Measurements from ENCODE around the gene PIM1. TPM values are rescaled to one million over a fixed set of nuclear protein-coding genes. Genes with fewer than 3 reads are reported as not detected.

The PIM1 gene
- total and polyA plus RNA-seq, 9 of the 15 experiments (the other 6 are each of a cell fraction or from before 2014, with no cell fraction given) = 19.0 to 789 (median 212) TPM

- no peak for TF ChIP-seq TCF7 (IDR thresholded peaks at IDR 0.05; ENCODE audit: borderline replicate concordance)
- TF ChIP-seq ILF3 (IDR thresholded peaks at IDR 0.05; ENCODE audit: borderline replicate concordance) = no peak
- TF ChIP-seq FOS (IDR thresholded peaks at IDR 0.05; ENCODE audit: extremely low read depth, insufficient read length) = no peak
- no peak for TF ChIP-seq ZC3H11A (IDR thresholded peaks at IDR 0.05; ENCODE audit: low read depth, low read length)
- TF ChIP-seq MBD1 (CRISPR knock-in tag; IDR thresholded peaks at IDR 0.05) = no peak
- TF ChIP-seq MED1 (CRISPR knock-in tag; IDR thresholded peaks at IDR 0.05; ENCODE audit: borderline replicate concordance) = no peak
- TF ChIP-seq POLR2AphosphoS5 (IDR thresholded peaks at IDR 0.05; ENCODE audit: control insufficient read depth, insufficient read depth, low read depth, low read length) = no peak
- no peak for TF ChIP-seq BCL6 (CRISPR knock-in tag; IDR thresholded peaks at IDR 0.05)
- TF ChIP-seq ZNF24 (IDR thresholded peaks at IDR 0.05) = no peak
- no peak for TF ChIP-seq FOXK1 (CRISPR knock-in tag; IDR thresholded peaks at IDR 0.05; ENCODE audit: borderline replicate concordance)
- no peak for TF ChIP-seq SLC30A9 (CRISPR knock-in tag; IDR thresholded peaks at IDR 0.05)
- peak; percentile 77 for TF ChIP-seq ZNF766 (CRISPR knock-in tag; conservative IDR thresholded peaks at IDR 0.05)
- TF ChIP-seq PTBP1 (IDR thresholded peaks at IDR 0.05; ENCODE audit: low read depth, low read length) = no peak
- TF ChIP-seq MBD2 (IDR thresholded peaks at IDR 0.05; ENCODE audit: borderline replicate concordance, low read depth) = no peak
- TF ChIP-seq FOXM1 (IDR thresholded peaks at IDR 0.05; ENCODE audit: low read depth) = no peak
- no peak for TF ChIP-seq FOXM1 (CRISPR knock-in tag; IDR thresholded peaks at IDR 0.05; ENCODE audit: low read depth)
- no peak; the same call in none of the 2 replicates for TF ChIP-seq GTF2A2 (tag; IDR thresholded peaks at IDR 0.05)
- peak; percentile 53 for TF ChIP-seq ZNF589 (CRISPR knock-in tag; IDR thresholded peaks at IDR 0.05; ENCODE audit: low read depth)
- TF ChIP-seq, protein P1, sequence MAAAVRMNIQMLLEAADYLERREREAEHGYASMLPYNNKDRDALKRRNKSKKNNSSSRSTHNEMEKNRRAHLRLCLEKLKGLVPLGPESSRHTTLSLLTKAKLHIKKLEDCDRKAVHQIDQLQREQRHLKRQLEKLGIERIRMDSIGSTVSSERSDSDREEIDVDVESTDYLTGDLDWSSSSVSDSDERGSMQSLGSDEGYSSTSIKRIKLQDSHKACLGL (CRISPR knock-in tag; IDR thresholded peaks at IDR 0.05; ENCODE audit: borderline replicate concordance, poor library complexity, severe bottlenecking) = no peak
- TF ChIP-seq, protein P2, sequence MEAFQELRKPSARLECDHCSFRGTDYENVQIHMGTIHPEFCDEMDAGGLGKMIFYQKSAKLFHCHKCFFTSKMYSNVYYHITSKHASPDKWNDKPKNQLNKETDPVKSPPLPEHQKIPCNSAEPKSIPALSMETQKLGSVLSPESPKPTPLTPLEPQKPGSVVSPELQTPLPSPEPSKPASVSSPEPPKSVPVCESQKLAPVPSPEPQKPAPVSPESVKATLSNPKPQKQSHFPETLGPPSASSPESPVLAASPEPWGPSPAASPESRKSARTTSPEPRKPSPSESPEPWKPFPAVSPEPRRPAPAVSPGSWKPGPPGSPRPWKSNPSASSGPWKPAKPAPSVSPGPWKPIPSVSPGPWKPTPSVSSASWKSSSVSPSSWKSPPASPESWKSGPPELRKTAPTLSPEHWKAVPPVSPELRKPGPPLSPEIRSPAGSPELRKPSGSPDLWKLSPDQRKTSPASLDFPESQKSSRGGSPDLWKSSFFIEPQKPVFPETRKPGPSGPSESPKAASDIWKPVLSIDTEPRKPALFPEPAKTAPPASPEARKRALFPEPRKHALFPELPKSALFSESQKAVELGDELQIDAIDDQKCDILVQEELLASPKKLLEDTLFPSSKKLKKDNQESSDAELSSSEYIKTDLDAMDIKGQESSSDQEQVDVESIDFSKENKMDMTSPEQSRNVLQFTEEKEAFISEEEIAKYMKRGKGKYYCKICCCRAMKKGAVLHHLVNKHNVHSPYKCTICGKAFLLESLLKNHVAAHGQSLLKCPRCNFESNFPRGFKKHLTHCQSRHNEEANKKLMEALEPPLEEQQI (IDR thresholded peaks at IDR 0.05) = no peak
- TF ChIP-seq ZC3H8 (IDR thresholded peaks at IDR 0.05) = no peak
- no peak for TF ChIP-seq ZNF354B (CRISPR knock-in tag; IDR thresholded peaks at IDR 0.05)
- TF ChIP-seq CBX8 (IDR thresholded peaks at IDR 0.05; ENCODE audit: borderline replicate concordance, extremely low read depth, low read depth, low read length, poor library complexity, severe bottlenecking) = no peak
- TF ChIP-seq, protein P3, sequence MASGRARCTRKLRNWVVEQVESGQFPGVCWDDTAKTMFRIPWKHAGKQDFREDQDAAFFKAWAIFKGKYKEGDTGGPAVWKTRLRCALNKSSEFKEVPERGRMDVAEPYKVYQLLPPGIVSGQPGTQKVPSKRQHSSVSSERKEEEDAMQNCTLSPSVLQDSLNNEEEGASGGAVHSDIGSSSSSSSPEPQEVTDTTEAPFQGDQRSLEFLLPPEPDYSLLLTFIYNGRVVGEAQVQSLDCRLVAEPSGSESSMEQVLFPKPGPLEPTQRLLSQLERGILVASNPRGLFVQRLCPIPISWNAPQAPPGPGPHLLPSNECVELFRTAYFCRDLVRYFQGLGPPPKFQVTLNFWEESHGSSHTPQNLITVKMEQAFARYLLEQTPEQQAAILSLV (tag; IDR thresholded peaks at IDR 0.05) = no peak
- no peak for TF ChIP-seq FIP1L1 (IDR thresholded peaks at IDR 0.05; ENCODE audit: low read depth, low read length, poor library complexity, severe bottlenecking)
These were observed 17.5 kb downstream of the PIM1 start (continued) for GRCh38 chr6:37187321-37188022.
